ENCODE results near the gene CSTPP1. TPM values are rescaled to one million over a fixed set of nuclear protein-coding genes. Genes with fewer than 3 reads are reported as not detected.

CSTPP1 gene
- polyA plus RNA-seq, 1 donor (not counting 4 experiments of a cell fraction or from before 2014, with no cell fraction given) = 20.0 TPM

DNA sequence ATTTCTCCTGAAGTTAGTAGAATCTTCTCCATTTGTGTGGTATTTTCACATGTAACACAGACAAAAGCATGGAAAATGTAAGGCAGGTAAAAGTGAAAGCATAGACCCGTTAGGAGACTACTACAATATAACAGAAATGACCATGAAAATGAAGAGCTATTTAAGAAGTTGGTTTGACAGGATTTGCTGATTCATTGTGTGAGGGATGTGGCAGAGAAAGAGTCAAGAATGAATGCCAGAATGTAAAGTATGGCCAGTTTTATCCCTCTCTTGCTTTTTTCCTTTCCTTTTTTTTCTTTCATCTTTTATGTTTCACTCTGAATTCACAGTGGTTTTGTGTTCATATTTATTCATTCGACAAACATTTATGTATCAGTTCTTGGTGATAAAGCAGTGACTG lies 124.2 kb downstream of the CSTPP1 start:
- no peaks in the 10 kb centered on the region for H3K4me1 ChIP-seq (ENCODE audit: control insufficient read depth, extremely low read depth, insufficient read depth, low read length)
- H3K9me3 ChIP-seq (ENCODE audit: control insufficient read depth, low read depth, low read length) = no peaks in the 10 kb centered on the region
- H3K79me2 ChIP-seq (ENCODE audit: control insufficient read depth, insufficient read depth, low read length) = no peaks in the 10 kb centered on the region
- dilution Hi-C loops (cut with MboI; ENCODE audit: extremely low pct_ligation_motif_present, low sequenced_read_pairs) = no loop called here
- H3K9me1 ChIP-seq (ENCODE audit: control insufficient read depth, extremely low read depth, insufficient read depth, low read length) = no peaks in the 10 kb centered on the region
- H3K36me3 ChIP-seq (ENCODE audit: control insufficient read depth in 2 of 2, extremely low read depth in 1 of 2, insufficient read depth in 2 of 2, low read length in 2 of 2) = no peaks in the 10 kb centered on the region
- FAIRE-seq = no peak
- TF ChIP-seq EZH2 (IDR thresholded peaks at IDR 0.05; ENCODE audit: low read length) = no peak
- TF ChIP-seq CTCF (optimal IDR thresholded peaks at IDR 0.05 in 1 of 3, IDR thresholded peaks at IDR 0.05 in 1 of 3, conservative IDR thresholded peaks at IDR 0.05 in 1 of 3; ENCODE audit: extremely low read depth in 1 of 3, insufficient read depth in 2 of 3, low read length in 3 of 3) = no peak
- H4K20me1 ChIP-seq (ENCODE audit: control insufficient read depth, extremely low read depth, insufficient read depth, low read length) = no peaks in the 10 kb centered on the region
- no peaks in the 10 kb centered on the region for H3K27me3 ChIP-seq (ENCODE audit: control insufficient read depth, extremely low read depth, insufficient read depth, low read length)
- no peak for DNase-seq (ENCODE audit: low read depth, low spot score)
- H3K4me3 ChIP-seq (ENCODE audit: control insufficient read depth in 2 of 3, extremely low read depth in 1 of 3, insufficient read depth in 2 of 3, low read depth in 1 of 3, low read length in 3 of 3) = no peak overlapping the region
- no peak overlapping the region for H3K4me2 ChIP-seq (ENCODE audit: control insufficient read depth, extremely low read depth, insufficient read depth, low read depth, low read length)
- H2AFZ ChIP-seq (ENCODE audit: control insufficient read depth, low read length) = no peak overlapping the region
- no peak overlapping the region for H3K27ac ChIP-seq (ENCODE audit: control insufficient read depth, insufficient read depth, low read length)
- H3K9ac ChIP-seq (ENCODE audit: control insufficient read depth, extremely low read depth, insufficient read depth, low read length) = no peak overlapping the region

GRCh38 chr11:47061429-47062178 lies 125.0 kb downstream of the CSTPP1 start:
- FAIRE-seq = no peak
- no peaks in the 10 kb centered on the region for H3K36me3 ChIP-seq (ENCODE audit: control insufficient read depth in 2 of 2, extremely low read depth in 1 of 2, insufficient read depth in 2 of 2, low read length in 2 of 2)

More at GRCh38 chr11:47061429-47062178, 125.0 kb downstream of the CSTPP1 start:
- no peaks in the 10 kb centered on the region for H3K9me1 ChIP-seq (ENCODE audit: control insufficient read depth, extremely low read depth, insufficient read depth, low read length)
- H3K27ac ChIP-seq (ENCODE audit: control insufficient read depth, insufficient read depth, low read length) = no peak overlapping the region
- no peak overlapping the region for H3K9ac ChIP-seq (ENCODE audit: control insufficient read depth, extremely low read depth, insufficient read depth, low read length)
- H2AFZ ChIP-seq (ENCODE audit: control insufficient read depth, low read length) = no peak overlapping the region
- no peak for DNase-seq (ENCODE audit: low read depth, low spot score)
- H3K4me2 ChIP-seq (ENCODE audit: control insufficient read depth, extremely low read depth, insufficient read depth, low read depth, low read length) = no peak overlapping the region
- no peaks in the 10 kb centered on the region for H3K9me3 ChIP-seq (ENCODE audit: control insufficient read depth, low read depth, low read length)
- no peak overlapping the region for H3K4me3 ChIP-seq (ENCODE audit: control insufficient read depth in 2 of 3, extremely low read depth in 1 of 3, insufficient read depth in 2 of 3, low read depth in 1 of 3, low read length in 3 of 3)
- H3K79me2 ChIP-seq (ENCODE audit: control insufficient read depth, insufficient read depth, low read length) = no peaks in the 10 kb centered on the region
- no peak for TF ChIP-seq EZH2 (IDR thresholded peaks at IDR 0.05; ENCODE audit: low read length)
- no peak for TF ChIP-seq CTCF (optimal IDR thresholded peaks at IDR 0.05 in 1 of 3, IDR thresholded peaks at IDR 0.05 in 1 of 3, conservative IDR thresholded peaks at IDR 0.05 in 1 of 3; ENCODE audit: extremely low read depth in 1 of 3, insufficient read depth in 2 of 3, low read length in 3 of 3)
- no peaks in the 10 kb centered on the region for H4K20me1 ChIP-seq (ENCODE audit: control insufficient read depth, extremely low read depth, insufficient read depth, low read length)
- no peaks in the 10 kb centered on the region for H3K27me3 ChIP-seq (ENCODE audit: control insufficient read depth, extremely low read depth, insufficient read depth, low read length)
- no peaks in the 10 kb centered on the region for H3K4me1 ChIP-seq (ENCODE audit: control insufficient read depth, extremely low read depth, insufficient read depth, low read length)
- dilution Hi-C loops (cut with MboI; ENCODE audit: extremely low pct_ligation_motif_present, low sequenced_read_pairs) = no loop called here
